Tibial nerve (tissue), 4 donors: ENCODE data around the gene SDK1. TPM values are rescaled to one million over a fixed set of nuclear protein-coding genes. Genes with fewer than 3 reads are reported as not detected.

Experiments
- DNase-seq, 2 donors: peaks; one replicate each; pipeline ENCODE4 v3.0.0-alpha.2; 2019; ENCODE audit warnings: low spot score in 2 of 2
- H3K27ac ChIP-seq, 4 donors: fragments of 200-600 bp; sonication (generic) in 3 of 4; one replicate each; pipeline ENCODE4 v1.5.1; 2017 to 2019; ENCODE audit warnings: mild to moderate bottlenecking in 1 of 4
- H3K27me3 ChIP-seq, 2 donors: fragments of 200-600 bp; sonication (generic) in 1 of 2; one replicate each; pipeline versions ENCODE4 v1.5.1 to v1.6.0; 2017 to 2019
- H3K36me3 ChIP-seq, 3 donors: fragments of 200-600 bp; sonication (generic); one replicate each; pipeline ENCODE4 v1.5.1; 2018 to 2019
- H3K4me1 ChIP-seq, 4 donors: fragments of 200-600 bp; sonication (generic) in 3 of 4; one replicate each; pipeline ENCODE4 v1.5.1; 2017 to 2019
- H3K4me3 ChIP-seq, 4 donors: fragments of 200-600 bp; sonication (generic) in 3 of 4; one replicate each; pipeline ENCODE4 v1.5.1; 2017 to 2019; ENCODE audit warnings: mild to moderate bottlenecking in 1 of 4, moderate library complexity in 1 of 4
- H3K9me3 ChIP-seq, 4 donors: fragments of 200-600 bp; sonication (generic) in 3 of 4; one replicate each; pipeline ENCODE4 v1.5.1; 2017 to 2019
- EP300 ChIP-seq, 2 donors: sonication (generic); formaldehyde crosslinking; IDR thresholded peaks; one replicate each; pipeline ENCODE4 v1.6.1; 2017; ENCODE audit warnings: antibody characterized with exemption in 2 of 2, mild to moderate bottlenecking in 1 of 2
- POLR2A ChIP-seq, 2 donors: fragments of 450-650 bp; IDR thresholded peaks; one replicate each; pipeline ENCODE4 v1.6.1; 2017; ENCODE audit warnings: antibody characterized with exemption in 2 of 2, mild to moderate bottlenecking in 2 of 2, moderate library complexity in 2 of 2
- WGBS, 2 donors: methylation state at CpG; one replicate each; pipeline ENCODE4 v1.1.5; 2018; 5-methylcytosine and 5-hydroxymethylcytosine counted together
- total RNA-seq, 4 donors: library from RNA; depleted of rRNA; stranded (reverse); fragments of >200 nt; gene quantifications; one replicate each; pipeline ENCODE4 v1.1.0, GENCODE V29; 2016
- TF ChIP-seq, protein P1 (sequence below), 5 experiments: fragments of 200-600 bp in 3 of 5; fragments of 450-650 bp in 2 of 5; sonication (generic) in 3 of 5; IDR thresholded peaks; one replicate each; pipeline ENCODE4 v1.5.1; 2016 to 2019; ENCODE audit warnings: antibody characterized with exemption in 5 of 5, mild to moderate bottlenecking in 3 of 5, moderate library complexity in 2 of 5

The SDK1 gene
- total RNA-seq, 4 donors from 2014 or later: 8.2 to 16.2 (median 12.9) TPM

DNA sequence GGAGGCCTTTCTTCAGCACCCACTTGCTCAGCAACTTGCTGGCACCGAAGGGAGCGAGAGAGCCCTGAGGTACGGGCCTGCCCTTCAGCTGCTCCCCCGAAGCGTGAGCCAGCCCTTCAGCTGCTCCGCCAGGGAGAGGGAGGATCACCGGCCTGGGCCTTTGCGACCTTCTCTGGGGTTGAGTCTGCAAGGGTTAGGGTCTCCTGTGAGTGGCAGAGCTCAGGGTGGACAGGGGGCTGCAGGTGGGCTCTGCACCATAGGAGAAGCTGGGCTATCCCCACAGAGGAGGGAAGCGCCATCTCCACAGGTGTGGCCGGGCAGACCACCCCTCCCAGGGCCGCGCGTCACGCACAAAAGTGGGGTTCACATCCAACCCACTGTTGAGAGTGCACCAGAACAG lies 890.5 kb downstream of the SDK1 start:
- Histone ChIP-seq H3K4me3 (no peak overlapping the region), H3K27ac (no peak overlapping the region), H3K27me3 (no peaks in the 10 kb centered on the region), H3K4me1 (peaks cover 0 to 16% (median 0%) of the 10 kb centered on the region in 4 donors), H3K9me3 (no peaks in the 10 kb centered on the region), H3K36me3 (no peaks in the 10 kb centered on the region)
- whole genome bisulfite sequencing, 2 donors: 94 to 97% methylated on average over 11 of the region's 14 CpGs
- no peak for DNase-seq
- TF ChIP-seq EP300 (IDR thresholded peaks at IDR 0.05) (no peak), POLR2A (IDR thresholded peaks at IDR 0.05) (no peak)
- TF ChIP-seq, protein P1, sequence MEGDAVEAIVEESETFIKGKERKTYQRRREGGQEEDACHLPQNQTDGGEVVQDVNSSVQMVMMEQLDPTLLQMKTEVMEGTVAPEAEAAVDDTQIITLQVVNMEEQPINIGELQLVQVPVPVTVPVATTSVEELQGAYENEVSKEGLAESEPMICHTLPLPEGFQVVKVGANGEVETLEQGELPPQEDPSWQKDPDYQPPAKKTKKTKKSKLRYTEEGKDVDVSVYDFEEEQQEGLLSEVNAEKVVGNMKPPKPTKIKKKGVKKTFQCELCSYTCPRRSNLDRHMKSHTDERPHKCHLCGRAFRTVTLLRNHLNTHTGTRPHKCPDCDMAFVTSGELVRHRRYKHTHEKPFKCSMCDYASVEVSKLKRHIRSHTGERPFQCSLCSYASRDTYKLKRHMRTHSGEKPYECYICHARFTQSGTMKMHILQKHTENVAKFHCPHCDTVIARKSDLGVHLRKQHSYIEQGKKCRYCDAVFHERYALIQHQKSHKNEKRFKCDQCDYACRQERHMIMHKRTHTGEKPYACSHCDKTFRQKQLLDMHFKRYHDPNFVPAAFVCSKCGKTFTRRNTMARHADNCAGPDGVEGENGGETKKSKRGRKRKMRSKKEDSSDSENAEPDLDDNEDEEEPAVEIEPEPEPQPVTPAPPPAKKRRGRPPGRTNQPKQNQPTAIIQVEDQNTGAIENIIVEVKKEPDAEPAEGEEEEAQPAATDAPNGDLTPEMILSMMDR (IDR thresholded peaks at IDR 0.05): no peak

DNA sequence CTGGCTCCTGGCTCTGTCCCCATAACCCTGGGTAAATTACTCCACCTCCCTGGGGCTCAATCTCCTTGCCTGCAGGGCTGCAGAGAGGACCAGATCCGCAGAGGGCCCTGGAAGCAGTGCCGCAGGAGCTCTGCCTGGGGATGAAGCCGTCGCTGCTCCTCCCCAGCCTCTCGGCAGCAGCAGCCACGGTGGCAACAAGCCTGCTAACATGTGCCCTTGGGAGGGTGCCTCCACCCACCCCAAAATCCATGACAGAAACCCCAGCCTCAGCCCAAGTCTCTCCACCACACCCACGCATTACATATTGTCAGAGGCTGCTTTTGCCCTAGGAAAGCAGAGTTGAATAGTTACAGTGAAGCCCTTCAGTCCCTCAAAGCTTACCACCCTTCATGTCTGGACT lies 894.6 kb downstream of the SDK1 start:
- Histone ChIP-seq H3K4me3 (no peak overlapping the region), H3K27me3 (no peaks in the 10 kb centered on the region), H3K27ac (no peak overlapping the region), H3K9me3 (peaks cover 0 to 9% (median 0%) of the 10 kb centered on the region in 4 donors), H3K4me1 (peaks cover 0 to 5% (median 0%) of the 10 kb centered on the region in 4 donors), H3K36me3 (peaks cover 0 to 6% (median 0%) of the 10 kb centered on the region in 3 donors)
- WGBS, 2 donors: 52 to 63% methylated on average over 7 of the region's 7 CpGs
- TF ChIP-seq, protein P1 (IDR thresholded peaks at IDR 0.05): no peak
- no peak for TF ChIP-seq EP300 (IDR thresholded peaks at IDR 0.05)
- no peak for TF ChIP-seq POLR2A (IDR thresholded peaks at IDR 0.05)
- no peak for DNase-seq

DNA sequence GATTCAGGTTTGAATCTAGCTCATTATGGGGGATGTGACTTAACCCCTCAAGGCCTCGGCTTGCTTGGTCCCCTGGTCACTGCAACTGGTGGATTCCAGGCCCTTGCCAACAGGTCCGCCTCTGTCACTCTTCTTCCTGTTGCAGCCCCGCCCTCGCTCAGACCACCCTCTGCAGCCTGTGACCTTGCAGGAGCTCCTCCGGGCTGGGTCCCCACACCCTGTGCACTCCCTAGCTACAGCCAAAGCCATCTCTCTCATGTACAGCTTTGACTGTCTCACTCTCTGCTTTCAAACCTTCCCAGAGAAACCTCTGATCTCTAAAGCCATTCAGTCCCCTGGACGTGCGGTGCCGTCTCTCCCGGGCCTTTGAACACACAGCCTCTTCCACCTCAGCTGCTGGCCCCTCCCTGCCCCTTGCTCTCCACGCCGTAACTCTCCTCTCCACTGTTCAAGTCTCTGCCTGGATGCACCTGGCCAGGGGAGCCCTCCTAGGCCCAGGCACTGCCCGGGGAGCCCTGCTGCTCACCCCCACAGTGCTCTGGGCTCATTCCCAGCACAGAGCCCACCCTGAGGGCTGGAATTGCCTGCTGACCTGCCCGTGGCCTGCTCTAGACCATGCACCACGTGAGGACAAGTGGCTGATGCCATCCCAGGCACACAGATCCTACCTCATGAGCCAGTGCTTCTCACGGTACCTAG lies 895.2 kb downstream of the SDK1 start:
- Histone ChIP-seq H3K27me3 (no peaks in the 10 kb centered on the region), H3K9me3 (peaks cover 0 to 12% (median 0%) of the 10 kb centered on the region in 4 donors), H3K4me3 (no peak overlapping the region), H3K4me1 (peaks cover 0 to 5% (median 0%) of the 10 kb centered on the region in 4 donors), H3K36me3 (peaks cover 0 to 6% (median 0%) of the 10 kb centered on the region in 3 donors), H3K27ac (no peak overlapping the region)
- WGBS, 2 donors: 79 to 83% methylated on average over 15 of the region's 15 CpGs
- TF ChIP-seq POLR2A (IDR thresholded peaks at IDR 0.05) (no peak), EP300 (IDR thresholded peaks at IDR 0.05) (no peak)
- TF ChIP-seq, protein P1 (IDR thresholded peaks at IDR 0.05): no peak
- no peak for DNase-seq

DNA sequence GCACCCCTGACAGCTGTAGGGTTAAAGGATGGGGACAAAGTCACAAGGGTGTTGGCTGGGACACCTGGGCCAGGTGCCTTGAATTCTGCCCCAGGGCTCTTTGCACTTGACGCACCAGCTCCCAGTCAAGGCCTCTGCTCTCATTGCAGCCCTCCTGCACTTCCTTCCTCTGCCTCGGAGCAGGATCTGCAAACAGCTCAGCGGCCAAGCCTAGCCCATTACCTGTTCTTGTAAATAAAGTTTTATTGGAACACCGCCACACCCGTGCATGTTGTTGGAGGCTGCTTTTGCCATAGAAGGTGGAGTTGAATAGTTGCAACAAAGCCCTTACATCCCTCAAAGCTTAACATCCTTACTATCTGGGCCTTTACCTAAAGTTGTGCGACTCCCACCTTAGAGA lies 897.2 kb downstream of the SDK1 start:
- TF ChIP-seq POLR2A (IDR thresholded peaks at IDR 0.05): no peak
- TF ChIP-seq, protein P1 (IDR thresholded peaks at IDR 0.05): no peak
- H3K27me3 ChIP-seq: no peaks in the 10 kb centered on the region
- DNase-seq: no peak
- no peak overlapping the region for H3K27ac ChIP-seq
- H3K36me3 ChIP-seq: peaks cover 0 to 6% (median 0%) of the 10 kb centered on the region in 3 donors
- 89 to 91% methylated on average over 6 of the region's 6 CpGs for WGBS, 2 donors
- peaks cover 0 to 17% (median 0%) of the 10 kb centered on the region in 4 donors for H3K4me1 ChIP-seq
- H3K4me3 ChIP-seq: no peak overlapping the region
- peaks cover 0 to 12% (median 0%) of the 10 kb centered on the region in 4 donors for H3K9me3 ChIP-seq

DNA sequence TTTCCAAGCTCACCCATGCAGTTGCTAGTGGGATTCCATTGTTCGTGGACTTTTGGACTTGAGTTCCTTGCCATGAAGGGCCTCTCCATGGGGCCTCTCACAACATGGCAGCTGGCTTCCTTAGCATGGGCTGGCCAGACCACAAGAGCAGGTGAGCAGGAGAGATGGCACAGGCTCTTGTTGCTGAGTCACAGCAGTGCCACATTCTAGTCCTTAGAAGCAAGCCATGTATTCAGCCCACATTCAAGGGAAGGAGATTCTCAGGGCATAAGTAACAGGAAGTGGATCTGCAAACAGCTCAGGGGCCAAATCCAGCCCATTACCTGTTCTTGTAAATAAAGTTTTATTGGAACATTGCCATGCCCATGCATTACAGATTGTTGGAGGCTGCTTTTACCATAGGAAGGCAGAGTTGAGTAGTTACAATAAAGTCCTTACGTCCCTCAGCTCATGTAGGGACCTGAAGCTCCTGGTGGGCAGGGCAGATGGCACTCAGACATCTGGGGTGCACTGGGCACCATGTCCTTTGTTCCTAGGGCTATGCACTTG lies 899.6 kb downstream of the SDK1 start:
- peaks cover 0 to 13% (median 0%) of the 10 kb centered on the region in 4 donors for H3K4me1 ChIP-seq
- no peak overlapping the region for H3K27ac ChIP-seq
- H3K4me3 ChIP-seq: no peak overlapping the region
- no peaks in the 10 kb centered on the region for H3K27me3 ChIP-seq
- DNase-seq: no peak
- peaks cover 0 to 6% (median 0%) of the 10 kb centered on the region in 3 donors for H3K36me3 ChIP-seq
- H3K9me3 ChIP-seq: peaks cover 0 to 12% (median 0%) of the 10 kb centered on the region in 4 donors
- 94 to 95% methylated on average over 2 of the region's 2 CpGs for WGBS, 2 donors
- no peak for TF ChIP-seq POLR2A (IDR thresholded peaks at IDR 0.05)
- TF ChIP-seq, protein P1 (IDR thresholded peaks at IDR 0.05): no peak
- TF ChIP-seq EP300 (IDR thresholded peaks at IDR 0.05): no peak
